CD4-positive, alpha-beta T cell (primary cell): ENCODE results near the gene ANKRD40. TPM values are rescaled to one million over a fixed set of nuclear protein-coding genes. Genes with fewer than 3 reads are reported as not detected.

Experiments used
- ATAC-seq: fragments of 200-7000 bp; cut with Tn5 transposase; one replicate; pipeline ENCODE4 v1.10.0; 2022; ENCODE audit warnings: mild to moderate bottlenecking; ENCODE audit not compliant: poor library complexity
- CTCF ChIA-PET: fragments of 350-600 bp; sonication (Branson Sonifier 250); formaldehyde crosslinking; loops from one replicate; lab custom pipeline; 2021; ENCODE audit warnings: antibody characterized with exemption, inconsistent platforms; lab: Charles Lee
- POLR2A ChIA-PET: fragments of 350-600 bp; sonication (Branson Sonifier 250); formaldehyde crosslinking; loops from one replicate; lab custom pipeline; 2021; ENCODE audit warnings: antibody characterized with exemption, inconsistent platforms; lab: Charles Lee
- DNase-seq, 14 experiments: peaks; one replicate each; pipeline ENCODE4 v3.0.0-alpha.2; 2013 to 2020; ENCODE audit warnings: mixed read lengths in 2 of 14
- H3K27ac ChIP-seq, 2 donors: one replicate each; pipeline versions ENCODE4 v1.5.1 to v1.7.0; 2013; ENCODE audit warnings: low read length in 2 of 2, low read depth in 1 of 2, mild to moderate bottlenecking in 1 of 2
- H3K27me3 ChIP-seq, 2 experiments: 1 replicate in 1 of 2; 2 replicates in 1 of 2; pipeline versions ENCODE4 v1.6.1 to v1.7.0; 2013; ENCODE audit warnings: low read length in 2 of 2, control low read depth in 1 of 2, mild to moderate bottlenecking in 1 of 2, moderate library complexity in 1 of 2; ENCODE audit not compliant: insufficient read depth in 2 of 2, control insufficient read depth in 1 of 2
- H3K36me3 ChIP-seq: one replicate; pipeline ENCODE4 v1.6.1; 2013; ENCODE audit warnings: low read length, control low read depth; ENCODE audit not compliant: insufficient read depth
- H3K4me1 ChIP-seq: one replicate; pipeline ENCODE4 v1.6.1; 2013; ENCODE audit warnings: low read length, control low read depth; ENCODE audit not compliant: insufficient read depth
- H3K4me3 ChIP-seq: one replicate; pipeline ENCODE4 v1.5.1; 2013; ENCODE audit warnings: mild to moderate bottlenecking, low read length, moderate library complexity
- H3K9me3 ChIP-seq, 2 experiments: 1 replicate in 1 of 2; 2 replicates in 1 of 2; pipeline versions ENCODE4 v1.6.1 to v1.7.0; 2013; ENCODE audit warnings: low read length in 2 of 2, mild to moderate bottlenecking in 2 of 2, control low read depth in 1 of 2, moderate library complexity in 1 of 2; ENCODE audit not compliant: control insufficient read depth in 1 of 2, insufficient read depth in 1 of 2
- H3K27ac Mint-ChIP-seq: one replicate; pipeline ENCODE4 v1.8.0; 2020; ENCODE audit warnings: mixed read lengths
- H3K27me3 Mint-ChIP-seq: one replicate; pipeline ENCODE4 v1.8.0; 2021; ENCODE audit warnings: mixed read lengths
- H3K36me3 Mint-ChIP-seq: one replicate; pipeline ENCODE4 v1.8.0; 2021; ENCODE audit warnings: low read depth, mixed read lengths
- H3K4me1 Mint-ChIP-seq: one replicate; pipeline ENCODE4 v1.8.0; 2021; ENCODE audit warnings: low read depth, mixed read lengths
- H3K4me3 Mint-ChIP-seq: one replicate; pipeline ENCODE4 v1.8.0; 2020; ENCODE audit warnings: mild to moderate bottlenecking, mixed read lengths
- H3K9me3 Mint-ChIP-seq: one replicate; pipeline ENCODE4 v1.8.0; 2020; ENCODE audit warnings: mixed read lengths
- CTCF ChIP-seq: fragments of 200-600 bp; IDR thresholded peaks from one replicate; pipeline ENCODE4 v1.8.0; 2022; ENCODE audit warnings: antibody characterized with exemption, mild to moderate bottlenecking
- intact Hi-C, 2 experiments: fragments of 100-400 bp; cut with DNase I in 1 of 2; cut with micrococcal nuclease in 1 of 2; formaldehyde crosslinking; loops; one replicate each; pipeline versions ENCODE4 v1.15.1 to v1.9.0; 2023 to 2025; cut with DNase I, micrococcal nuclease
- total RNA-seq, 174 experiments: library from RNA in 2 of 174; stranded (reverse) in 2 of 174; gene quantifications; one replicate each; pipeline ENCODE4 v1.2.3 and lab custom pipeline; 2021 to 2026

The ANKRD40 gene
- total RNA-seq, 2 experiments from 2014 or later: 22.8 to 24.0 TPM

GRCh38 chr17:50693036-50693682 lies 14.6 kb downstream of the ANKRD40 start:
- H3K4me1 ChIP-seq: peaks cover 2% of the 10 kb centered on the region
- DNase-seq: no peak
- no peak overlapping the region for H3K4me3 ChIP-seq
- H3K36me3 ChIP-seq: peaks cover 56% of the 10 kb centered on the region
- H3K36me3 Mint-ChIP-seq: peaks cover 54% of the 10 kb centered on the region
- no peaks in the 10 kb centered on the region for H3K9me3 Mint-ChIP-seq
- intact Hi-C loops: no loop called here
- ChIA-PET POLR2A (interaction anchor here (0.6 kb wide), 1 partner anchor 164 kb away, joined by 3 read pairs; no protein-coding TSS in a partner anchor), CTCF (no interaction called here)
- no peak for ATAC-seq
- no peak overlapping the region for H3K4me3 Mint-ChIP-seq
- TF ChIP-seq CTCF: no peak
- no peak overlapping the region for H3K27ac ChIP-seq
- H3K27ac Mint-ChIP-seq: no peak overlapping the region
- no peaks in the 10 kb centered on the region for H3K27me3 Mint-ChIP-seq
- peaks cover 11% of the 10 kb centered on the region for H3K4me1 Mint-ChIP-seq
- H3K27me3 ChIP-seq: no peaks in the 10 kb centered on the region
- no peaks in the 10 kb centered on the region for H3K9me3 ChIP-seq

GRCh38 chr17:50692448-50693035 lies 15.2 kb downstream of the ANKRD40 start:
- Mint-ChIP-seq H3K27ac (no peak overlapping the region), H3K4me1 (peaks cover 6% of the 10 kb centered on the region), H3K4me3 (no peak overlapping the region), H3K27me3 (no peaks in the 10 kb centered on the region), H3K9me3 (no peaks in the 10 kb centered on the region), H3K36me3 (peaks cover 48% of the 10 kb centered on the region)
- ATAC-seq (no peak), DNase-seq (no peak)
- ChIA-PET POLR2A (no interaction called here), CTCF (no interaction called here)
- no peaks in the 10 kb centered on the region for H3K27me3 ChIP-seq
- H3K4me3 ChIP-seq: no peak overlapping the region
- intact Hi-C loops: no loop called here
- H3K4me1 ChIP-seq: peaks cover under 1% of the 10 kb centered on the region
- no peak for TF ChIP-seq CTCF
- no peak overlapping the region for H3K27ac ChIP-seq
- peaks cover 50% of the 10 kb centered on the region for H3K36me3 ChIP-seq
- no peaks in the 10 kb centered on the region for H3K9me3 ChIP-seq

GRCh38 chr17:50691550-50692447 lies 15.9 kb downstream of the ANKRD40 start:
- Mint-ChIP-seq H3K36me3 (peaks cover 41% of the 10 kb centered on the region), H3K27me3 (no peaks in the 10 kb centered on the region), H3K9me3 (no peaks in the 10 kb centered on the region), H3K27ac (no peak overlapping the region), H3K4me3 (no peak overlapping the region), H3K4me1 (no peaks in the 10 kb centered on the region)
- POLR2A ChIA-PET: no interaction called here
- Histone ChIP-seq H3K4me1 (no peaks in the 10 kb centered on the region), H3K27ac (no peak overlapping the region), H3K4me3 (no peak overlapping the region), H3K9me3 (no peaks in the 10 kb centered on the region), H3K36me3 (peaks cover 43% of the 10 kb centered on the region), H3K27me3 (no peaks in the 10 kb centered on the region)
- no peak for DNase-seq
- no peak for ATAC-seq
- TF ChIP-seq CTCF: no peak
- CTCF ChIA-PET: no interaction called here
- intact Hi-C loops: no loop called here
